ENCODE results near the gene MTG2.

Gene MTG2

GRCh38 chr20:62240020-62240685 lies 57.3 kb downstream of the MTG2 start:
- H3K4me3 ChIP-seq (ENCODE audit: control insufficient read depth, low read depth, low read length), result no peak overlapping the region
- TF ChIP-seq, protein P1, sequence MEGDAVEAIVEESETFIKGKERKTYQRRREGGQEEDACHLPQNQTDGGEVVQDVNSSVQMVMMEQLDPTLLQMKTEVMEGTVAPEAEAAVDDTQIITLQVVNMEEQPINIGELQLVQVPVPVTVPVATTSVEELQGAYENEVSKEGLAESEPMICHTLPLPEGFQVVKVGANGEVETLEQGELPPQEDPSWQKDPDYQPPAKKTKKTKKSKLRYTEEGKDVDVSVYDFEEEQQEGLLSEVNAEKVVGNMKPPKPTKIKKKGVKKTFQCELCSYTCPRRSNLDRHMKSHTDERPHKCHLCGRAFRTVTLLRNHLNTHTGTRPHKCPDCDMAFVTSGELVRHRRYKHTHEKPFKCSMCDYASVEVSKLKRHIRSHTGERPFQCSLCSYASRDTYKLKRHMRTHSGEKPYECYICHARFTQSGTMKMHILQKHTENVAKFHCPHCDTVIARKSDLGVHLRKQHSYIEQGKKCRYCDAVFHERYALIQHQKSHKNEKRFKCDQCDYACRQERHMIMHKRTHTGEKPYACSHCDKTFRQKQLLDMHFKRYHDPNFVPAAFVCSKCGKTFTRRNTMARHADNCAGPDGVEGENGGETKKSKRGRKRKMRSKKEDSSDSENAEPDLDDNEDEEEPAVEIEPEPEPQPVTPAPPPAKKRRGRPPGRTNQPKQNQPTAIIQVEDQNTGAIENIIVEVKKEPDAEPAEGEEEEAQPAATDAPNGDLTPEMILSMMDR (conservative IDR thresholded peaks at IDR 0.05; ENCODE audit: control insufficient read depth, insufficient read depth, low read depth, low read length), result no peak
- no peak for DNase-seq (ENCODE audit: low read depth)

GRCh38 chr20:62241506-62241905 lies 58.7 kb downstream of the MTG2 start:
- no peak overlapping the region for H3K4me3 ChIP-seq (ENCODE audit: control insufficient read depth, low read depth, low read length)
- TF ChIP-seq, protein P1 (conservative IDR thresholded peaks at IDR 0.05; ENCODE audit: control insufficient read depth, insufficient read depth, low read depth, low read length), result no peak
- DNase-seq (ENCODE audit: low read depth), result no peak

GRCh38 chr20:62242176-62242575 lies 59.3 kb downstream of the MTG2 start:
- TF ChIP-seq, protein P1 (conservative IDR thresholded peaks at IDR 0.05; ENCODE audit: control insufficient read depth, insufficient read depth, low read depth, low read length), result no peak
- no peak for DNase-seq (ENCODE audit: low read depth)
- H3K4me3 ChIP-seq (ENCODE audit: control insufficient read depth, low read depth, low read length), result no peak overlapping the region

DNA sequence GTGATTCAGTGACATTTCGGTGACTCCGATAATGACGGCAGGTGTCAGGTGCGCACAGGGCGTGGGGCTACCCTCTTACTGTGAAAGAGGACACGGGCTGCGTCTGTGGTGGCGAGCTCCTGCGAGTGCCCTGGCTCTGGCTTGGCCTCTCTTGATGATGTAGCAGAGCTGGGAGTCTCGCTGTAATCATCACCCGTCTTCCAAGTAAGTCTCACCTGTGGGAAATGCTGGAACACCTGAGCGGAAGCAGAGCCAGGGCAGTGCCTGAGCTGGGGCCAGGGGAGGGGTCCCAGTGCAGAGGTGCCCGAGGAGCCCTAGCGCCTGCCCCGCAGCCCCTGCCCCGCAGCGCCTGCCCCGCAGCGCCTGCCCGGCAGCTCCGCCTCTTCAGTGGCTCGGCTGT lies 60.3 kb downstream of the MTG2 start:
- no peak for DNase-seq (ENCODE audit: low read depth)
- TF ChIP-seq, protein P1 (conservative IDR thresholded peaks at IDR 0.05; ENCODE audit: control insufficient read depth, insufficient read depth, low read depth, low read length), result no peak
- no peak overlapping the region for H3K4me3 ChIP-seq (ENCODE audit: control insufficient read depth, low read depth, low read length)

- no peak overlapping the region for H3K4me3 ChIP-seq (ENCODE audit: control insufficient read depth, low read depth, low read length)
- no peak for DNase-seq (ENCODE audit: low read depth)
- TF ChIP-seq, protein P1 (conservative IDR thresholded peaks at IDR 0.05; ENCODE audit: control insufficient read depth, insufficient read depth, low read depth, low read length), result no peak
Measured at GRCh38 chr20:62243906-62244515, 61.2 kb downstream of the MTG2 start.

DNA sequence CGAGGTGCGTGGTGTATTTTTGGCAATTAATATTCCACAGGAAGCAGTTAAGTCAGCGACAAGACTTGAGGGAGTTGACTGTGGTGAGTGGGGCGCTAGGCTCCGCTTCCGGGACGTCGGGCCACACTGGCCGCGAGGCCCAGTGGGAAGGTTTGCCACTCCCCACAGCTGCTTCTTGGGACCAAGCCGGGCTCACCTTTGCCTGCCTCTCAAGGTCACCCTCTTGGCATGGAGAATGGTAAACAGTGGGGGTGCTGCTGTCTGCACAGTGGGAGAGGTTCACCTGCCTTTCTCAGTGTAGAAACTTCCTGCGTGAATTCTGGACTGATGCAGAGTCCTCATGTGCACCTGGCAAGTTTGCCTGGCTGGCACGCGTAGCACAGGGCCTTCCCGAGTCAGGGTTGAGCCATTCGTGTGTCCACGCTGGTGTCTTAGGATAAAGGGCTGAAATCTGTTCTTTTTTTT lies 61.8 kb downstream of the MTG2 start:
- no peak for DNase-seq (ENCODE audit: low read depth)
- H3K4me3 ChIP-seq (ENCODE audit: control insufficient read depth, low read depth, low read length), result no peak overlapping the region
- TF ChIP-seq, protein P1 (conservative IDR thresholded peaks at IDR 0.05; ENCODE audit: control insufficient read depth, insufficient read depth, low read depth, low read length), result no peak

All from fibroblast of mammary gland (primary cell).